A172 (cell line): ENCODE data around the gene FOXP2. TPM values are rescaled to one million over a fixed set of nuclear protein-coding genes. Genes with fewer than 3 reads are reported as not detected.
A peak's percentile ranks its signal among the peaks of the same experiment; 100 is the strongest.
"Not testable (repeated sequence)": the region's sequence is repeated elsewhere in the genome, so short reads cannot be mapped to it uniquely, and the experiment has no call there.

ENCODE experiments used
- DNase-seq: peaks from one replicate; pipeline ENCODE4 v3.0.0-alpha.2; 2015; ENCODE audit warnings: low spot score
- total RNA-seq: library from RNA; depleted of rRNA; stranded (reverse); fragments of >200 nt; shearing (Covaris generic); gene quantifications from 2 replicates; pipeline ENCODE4 v1.2.3, GENCODE V29; 2014; rRNA removed

Gene FOXP2
- total RNA-seq: 0.12 and 0.14 TPM in 2 replicates

DNA sequence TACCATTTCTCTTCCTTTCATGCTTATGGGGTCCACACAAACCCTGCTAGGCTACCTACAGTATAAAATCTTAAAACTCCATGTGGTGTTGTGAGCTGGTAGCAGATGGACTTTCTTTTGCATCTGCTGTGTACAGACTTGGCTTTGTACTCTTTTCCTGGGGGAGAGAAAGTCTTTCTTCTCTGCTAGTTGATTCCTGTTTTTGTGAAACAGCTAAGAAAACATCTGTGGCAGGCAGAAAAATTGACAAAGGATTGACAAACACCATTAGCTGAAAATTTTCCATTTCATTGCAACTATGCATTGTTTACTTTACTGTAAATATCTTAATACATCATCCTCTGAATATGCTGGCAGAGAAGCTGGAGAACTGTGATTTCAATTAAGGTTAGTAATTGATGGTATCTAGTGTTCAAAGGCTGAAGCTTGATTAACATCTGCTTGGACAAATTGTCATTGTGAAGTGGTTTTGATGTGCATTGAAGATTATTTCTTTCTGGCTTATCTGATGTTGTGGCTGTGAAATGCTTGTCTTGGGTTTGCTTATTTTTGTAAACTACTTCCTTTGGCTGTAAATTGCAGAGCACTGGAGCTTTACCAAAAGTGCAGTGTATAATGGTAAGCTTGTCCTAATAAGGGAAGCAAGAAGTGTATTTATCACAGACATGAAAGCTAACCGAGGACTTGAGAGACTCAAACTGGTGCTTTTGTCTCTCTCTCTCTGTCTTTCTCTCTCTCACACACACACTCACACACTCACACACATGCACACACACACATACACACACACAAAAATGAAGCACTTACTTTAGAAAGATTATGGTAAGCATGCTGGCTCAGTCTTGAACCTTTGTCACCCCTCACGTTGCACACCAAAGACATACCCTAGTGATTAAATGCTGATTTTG lies at the start of gene FOXP2:
FOXP2 (plus strand) TSS at position 660 of the 908 bp plus-strand sequence. CDS start 11,697 bp downstream, outside the sequence.
- DNase-seq: no peak

DNA sequence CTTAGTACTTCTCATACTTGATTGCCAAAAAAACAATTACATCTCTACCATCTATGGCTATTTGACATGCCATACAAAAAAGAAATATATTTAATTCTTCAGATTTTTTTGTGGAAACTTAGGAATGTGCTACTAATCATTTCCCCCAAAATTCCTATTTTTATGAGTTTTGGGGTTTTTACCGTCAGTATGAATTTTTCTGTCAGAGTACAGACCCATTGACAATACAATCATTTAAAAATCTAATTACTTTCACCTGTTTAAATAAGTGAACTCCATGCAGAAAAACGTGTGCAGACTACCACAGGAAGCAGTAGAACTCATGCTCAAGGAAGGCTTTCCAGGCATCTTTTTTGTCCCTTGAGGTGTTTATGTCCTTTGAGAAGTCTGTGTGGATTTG lies 48.8 kb upstream of the FOXP2 start:
- no peak for DNase-seq

DNA sequence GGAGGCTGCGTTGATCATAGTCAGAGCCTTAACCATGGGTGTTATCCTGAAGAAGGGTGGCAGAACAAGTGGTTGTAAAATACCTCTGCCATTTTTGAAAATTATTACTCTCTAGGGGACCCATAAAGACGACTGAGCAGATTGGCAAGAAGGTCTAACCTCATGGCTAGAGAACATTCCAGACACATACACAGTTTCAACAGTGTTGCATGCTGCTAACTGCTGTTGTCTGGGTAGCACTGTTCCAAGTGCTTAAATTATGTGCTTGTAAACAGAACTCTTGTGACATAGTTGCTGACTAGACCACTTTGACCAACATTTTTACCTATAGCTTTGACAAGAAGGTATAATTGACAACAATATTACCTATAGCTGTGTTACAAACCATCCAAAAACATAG lies 46.1 kb upstream of the FOXP2 start:
- DNase-seq: no peak

DNA sequence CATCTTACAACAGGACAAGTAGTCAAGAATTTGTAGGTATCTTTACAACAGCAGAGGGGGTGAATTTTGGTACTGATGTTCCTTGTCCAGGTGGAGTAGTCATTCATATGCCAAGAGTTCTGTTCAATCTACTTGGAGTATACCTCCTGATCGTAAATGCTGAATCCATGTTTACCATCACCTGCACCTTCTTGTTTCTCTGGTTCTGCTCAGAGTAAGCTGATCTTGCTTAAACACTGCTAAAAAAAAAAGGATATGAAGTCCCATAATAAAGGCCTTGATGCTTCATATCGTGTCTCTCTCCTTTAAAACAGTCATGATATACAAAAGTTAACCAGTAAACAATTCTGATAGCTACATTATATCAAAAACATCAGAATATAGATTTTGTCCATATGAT lies 45.3 kb upstream of the FOXP2 start:
- no peak for DNase-seq

DNA sequence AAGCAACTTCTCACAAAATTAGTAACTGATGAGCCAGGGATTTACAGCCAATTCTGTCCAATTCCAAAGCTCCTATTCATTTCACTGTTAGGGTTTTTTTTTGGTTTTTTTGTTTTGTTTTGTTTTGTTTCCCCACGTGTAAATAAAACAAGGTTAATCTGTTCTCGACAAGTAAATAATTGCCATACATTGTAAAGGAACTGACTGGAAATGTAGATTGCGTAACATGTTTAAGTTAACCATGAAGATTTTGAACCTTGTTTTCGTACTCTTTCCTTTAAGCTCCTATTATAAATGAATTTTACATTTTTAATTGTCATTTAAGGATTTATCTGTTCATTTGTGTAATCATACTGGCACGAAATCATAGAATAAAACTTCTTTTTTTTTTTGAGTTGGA lies 42.0 kb upstream of the FOXP2 start:
- no peak for DNase-seq

DNA sequence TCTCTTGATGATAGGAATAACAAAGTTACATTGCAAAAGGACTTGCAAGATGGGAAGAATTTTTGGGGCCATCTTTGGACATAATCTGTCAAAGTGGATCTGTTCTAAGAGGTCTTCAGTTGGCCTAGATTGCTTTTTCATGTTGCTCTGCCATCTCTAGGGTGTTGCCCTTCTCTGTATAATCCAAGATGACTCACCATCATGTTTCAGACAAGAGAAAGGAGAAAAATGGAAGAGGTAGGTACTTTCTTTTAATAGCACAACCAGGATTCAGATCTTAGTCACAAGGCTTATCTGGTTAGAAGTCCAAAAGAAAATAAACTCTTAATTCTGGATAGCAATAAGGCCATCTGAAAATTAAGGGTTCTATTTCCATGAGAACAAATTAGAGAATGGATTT lies 38.7 kb upstream of the FOXP2 start:
- DNase-seq: peak; percentile 24

DNA sequence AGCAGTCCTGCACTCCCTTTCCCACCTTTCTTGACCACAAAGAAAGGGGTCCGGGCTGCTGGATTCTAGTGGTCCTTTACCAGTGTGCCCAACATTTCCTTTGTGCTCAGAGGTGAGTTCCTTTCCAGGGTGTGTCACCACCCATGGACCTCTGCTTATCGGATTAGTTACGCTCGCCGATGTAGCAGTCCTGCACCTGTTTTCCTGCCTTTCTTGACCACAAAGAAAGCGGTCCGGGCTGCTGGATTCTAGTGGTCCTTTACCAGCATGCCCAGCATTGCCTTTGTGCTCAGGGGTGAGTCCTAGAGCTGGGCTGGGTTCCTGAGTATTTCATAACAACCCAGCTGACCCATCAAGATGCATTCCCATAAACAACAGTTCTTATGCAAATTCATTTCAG lies 30.7 kb upstream of the FOXP2 start:
- not testable (repeated sequence) for DNase-seq

DNA sequence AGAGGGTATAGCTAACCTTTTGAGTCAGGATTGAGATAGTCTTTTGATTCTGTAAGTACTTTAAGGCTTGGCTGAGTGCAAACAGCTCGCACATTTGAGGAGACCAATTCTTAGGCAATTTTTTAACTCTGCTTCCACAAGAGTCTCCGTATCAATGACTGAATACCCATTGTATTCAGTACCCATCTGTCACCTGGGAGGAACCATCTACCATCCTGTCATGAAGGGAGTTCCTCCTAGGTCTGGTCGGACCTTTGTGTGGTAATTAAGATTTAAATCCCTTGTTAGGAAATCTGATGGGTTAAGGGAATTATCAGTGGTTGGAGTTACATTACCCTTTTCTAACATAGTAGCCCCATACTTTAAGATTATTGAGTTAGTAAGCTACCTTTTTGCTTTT lies 30.3 kb upstream of the FOXP2 start:
- DNase-seq: not testable (repeated sequence)

DNA sequence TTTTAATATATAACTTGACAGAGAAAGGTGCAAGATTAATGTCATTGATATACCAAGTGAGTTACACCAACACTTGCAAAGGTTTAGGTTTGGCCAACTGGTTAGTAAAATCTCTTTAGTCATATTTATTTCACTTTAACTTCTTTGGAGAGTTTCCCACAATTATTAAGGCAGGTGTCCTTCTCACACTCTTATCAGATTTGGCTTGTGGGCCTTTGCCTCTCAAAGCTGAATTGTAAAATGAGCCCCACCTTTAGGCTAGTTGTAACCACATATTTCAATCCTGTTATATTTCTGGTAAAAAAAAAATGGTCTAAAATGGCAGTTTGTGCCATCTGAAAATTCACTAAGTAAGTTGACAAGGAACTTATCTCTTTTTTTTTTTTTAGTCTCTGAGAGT lies 26.6 kb upstream of the FOXP2 start:
- no peak for DNase-seq

DNA sequence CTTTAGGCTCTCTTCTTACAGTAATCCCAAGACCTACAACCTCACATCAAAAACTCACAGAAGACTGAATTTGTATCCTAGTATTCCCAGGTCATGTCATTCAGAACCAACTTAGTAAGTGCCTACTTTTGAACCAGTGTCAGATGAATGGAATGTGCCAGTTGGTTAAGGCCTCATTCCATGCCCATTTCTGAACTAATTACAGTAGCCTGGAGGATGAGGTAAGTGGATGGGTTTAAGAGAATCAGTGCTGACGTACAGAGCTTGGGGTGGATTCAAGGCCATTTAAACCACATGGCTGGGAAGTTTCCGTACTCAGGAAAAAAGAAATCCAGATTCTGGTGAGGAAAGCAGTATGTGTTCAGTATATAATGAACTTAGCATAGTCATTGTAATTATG lies 21.9 kb upstream of the FOXP2 start:
- DNase-seq: peak; percentile 35

DNA sequence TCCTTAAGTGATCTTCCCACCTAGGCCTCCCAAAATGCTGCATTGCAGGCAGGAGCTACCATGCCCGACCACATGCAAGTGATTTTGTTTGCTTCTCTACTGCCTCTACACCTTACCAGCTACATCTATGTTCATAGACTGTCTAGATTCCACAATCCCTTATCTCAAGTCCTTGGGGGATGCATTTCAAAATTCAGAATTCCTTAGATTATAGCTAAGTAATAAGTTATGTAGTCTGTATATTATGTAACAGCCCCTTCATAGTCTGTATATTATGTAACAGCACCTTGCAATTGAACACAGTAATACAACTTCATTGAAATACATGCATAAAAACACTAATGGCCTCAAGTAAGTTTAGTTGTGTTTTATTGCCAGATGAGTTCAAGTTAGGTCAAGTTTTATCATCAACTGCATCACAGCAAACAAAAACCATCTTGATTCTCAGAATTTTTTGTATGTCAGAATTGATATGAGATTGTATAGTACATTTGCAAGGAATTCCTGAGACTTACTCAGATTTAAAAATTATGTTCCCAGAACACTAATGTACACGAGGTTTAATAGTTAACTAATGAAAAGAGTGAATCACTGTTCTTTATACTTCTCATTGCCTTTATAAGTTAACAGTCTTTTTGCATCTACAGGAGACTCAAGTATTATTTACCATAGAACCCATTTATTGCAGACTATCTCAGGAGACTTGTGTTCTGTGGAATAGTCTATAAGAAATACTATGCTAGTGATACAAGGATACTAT lies 11.6 kb upstream of the FOXP2 start:
- DNase-seq: no peak

DNA sequence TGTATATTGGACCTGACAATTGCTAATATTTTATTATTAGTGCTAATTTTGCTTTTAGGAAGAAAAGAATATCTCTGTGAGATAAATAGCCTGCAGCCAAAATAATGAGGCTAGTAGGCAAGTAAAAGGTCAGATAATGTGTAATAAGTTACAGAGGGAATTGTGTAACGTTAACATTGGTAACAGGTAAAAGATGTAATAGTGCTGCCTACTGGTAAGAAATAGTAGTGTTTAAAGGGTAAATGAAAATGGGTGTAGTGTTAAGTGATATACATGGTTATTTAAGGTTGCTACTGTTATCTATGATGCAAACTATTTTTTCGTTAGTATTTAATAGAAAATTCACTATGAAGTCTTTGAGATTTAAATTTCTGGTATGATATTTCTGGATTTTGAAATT lies 9.2 kb upstream of the FOXP2 start:
- peak; percentile 18 for DNase-seq

DNA sequence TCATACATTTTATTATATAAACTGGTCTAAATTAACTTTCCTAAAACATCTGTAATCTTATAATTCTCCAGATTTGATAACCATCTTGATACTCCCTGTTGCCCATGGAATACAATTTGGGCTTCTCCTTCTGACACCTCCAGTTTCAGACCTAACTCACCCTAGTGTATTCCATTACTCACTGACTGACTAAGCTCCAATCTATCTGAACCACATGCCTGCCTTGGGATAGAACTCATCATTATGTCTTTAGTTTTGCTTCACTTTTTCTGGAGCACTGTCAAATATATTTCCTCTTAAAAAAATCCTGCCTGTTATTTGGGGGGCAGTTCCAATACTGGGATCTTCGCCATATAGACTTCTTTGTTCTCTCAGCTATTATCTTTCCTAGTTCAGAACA lies 4.9 kb upstream of the FOXP2 start:
- DNase-seq: no peak

DNA sequence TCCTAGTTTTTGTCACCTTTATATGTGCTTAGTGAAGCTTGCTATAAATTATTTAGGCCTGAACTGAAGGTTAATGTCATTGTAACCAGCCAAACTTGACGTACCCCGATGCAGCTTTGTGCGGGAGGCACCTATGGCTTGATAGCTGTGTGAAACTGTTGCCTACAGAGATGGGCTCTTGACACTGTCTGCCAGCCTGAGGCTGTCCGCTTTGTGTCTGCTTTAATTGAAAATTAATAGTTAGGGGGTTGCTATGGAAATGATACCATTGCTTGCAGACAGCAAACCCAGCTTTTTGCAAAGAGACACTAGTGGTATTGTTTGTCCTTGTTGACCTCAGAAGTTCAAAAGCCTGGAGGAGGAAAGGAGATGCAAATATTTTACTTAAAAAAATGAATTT lies 2.1 kb upstream of the FOXP2 start:
- no peak for DNase-seq

DNA sequence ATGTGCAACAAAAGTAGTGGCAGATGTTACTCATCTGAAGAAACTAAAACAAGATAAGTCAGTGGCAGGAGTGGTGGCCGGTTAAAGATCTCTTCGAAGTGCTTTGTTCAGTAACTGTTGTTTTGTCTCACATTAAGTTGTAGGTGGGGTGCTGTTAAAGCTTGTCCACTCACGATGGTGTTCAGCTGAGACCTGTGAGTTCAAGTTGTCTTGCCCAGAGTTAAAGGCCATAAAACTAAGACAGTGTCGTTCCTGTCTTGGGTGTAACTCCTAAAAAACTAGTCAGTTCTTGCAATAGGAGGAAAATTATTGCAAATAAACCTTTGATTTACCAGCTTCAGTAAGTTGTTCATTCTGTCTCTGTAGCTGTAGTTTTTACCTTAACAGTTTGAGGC lies 857 bp upstream of the FOXP2 start:
- DNase-seq: no peak

DNA sequence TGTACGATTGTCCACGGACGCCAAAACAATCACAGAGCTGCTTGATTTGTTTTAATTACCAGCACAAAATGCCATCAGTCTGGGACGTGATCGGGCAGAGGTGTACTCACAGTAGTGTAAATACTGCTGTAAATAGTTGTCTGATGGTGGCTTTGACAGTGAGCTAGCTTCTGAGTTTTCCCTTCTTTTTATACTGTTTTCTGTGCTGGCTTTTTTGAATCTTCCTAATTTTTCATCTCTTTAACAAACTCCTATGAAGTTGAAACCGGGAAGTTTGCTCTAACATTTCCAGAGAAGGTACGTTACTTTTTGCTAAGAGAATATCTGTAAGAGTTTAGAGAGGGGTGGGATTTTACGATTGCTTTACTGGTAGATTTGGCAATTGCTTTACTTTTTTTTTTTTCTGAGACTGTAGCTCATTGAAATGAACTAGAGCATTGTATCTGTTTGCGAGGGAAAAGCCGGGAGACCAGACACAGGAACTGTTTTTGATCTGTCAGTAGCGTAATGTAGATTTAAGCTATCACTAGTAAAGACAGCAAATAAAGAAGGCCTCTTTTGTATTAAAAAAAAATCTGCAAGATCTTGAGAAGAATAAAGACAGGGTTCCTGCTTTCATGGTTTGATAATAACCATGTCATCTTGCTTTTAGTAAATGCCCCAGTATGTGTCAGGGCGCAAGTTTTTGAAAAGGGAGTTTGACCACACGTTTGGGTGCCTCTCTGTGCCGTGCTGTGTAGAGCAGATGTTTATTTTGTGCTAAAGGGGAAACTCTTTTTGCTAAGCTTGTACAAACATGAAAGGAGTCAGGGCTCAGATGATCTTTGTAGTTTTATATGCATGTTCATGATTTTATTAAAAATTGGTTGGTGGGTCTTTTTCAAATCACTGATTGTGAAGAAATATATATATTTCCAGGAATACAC lies 712 bp downstream of the FOXP2 start:
- no peak for DNase-seq

DNA sequence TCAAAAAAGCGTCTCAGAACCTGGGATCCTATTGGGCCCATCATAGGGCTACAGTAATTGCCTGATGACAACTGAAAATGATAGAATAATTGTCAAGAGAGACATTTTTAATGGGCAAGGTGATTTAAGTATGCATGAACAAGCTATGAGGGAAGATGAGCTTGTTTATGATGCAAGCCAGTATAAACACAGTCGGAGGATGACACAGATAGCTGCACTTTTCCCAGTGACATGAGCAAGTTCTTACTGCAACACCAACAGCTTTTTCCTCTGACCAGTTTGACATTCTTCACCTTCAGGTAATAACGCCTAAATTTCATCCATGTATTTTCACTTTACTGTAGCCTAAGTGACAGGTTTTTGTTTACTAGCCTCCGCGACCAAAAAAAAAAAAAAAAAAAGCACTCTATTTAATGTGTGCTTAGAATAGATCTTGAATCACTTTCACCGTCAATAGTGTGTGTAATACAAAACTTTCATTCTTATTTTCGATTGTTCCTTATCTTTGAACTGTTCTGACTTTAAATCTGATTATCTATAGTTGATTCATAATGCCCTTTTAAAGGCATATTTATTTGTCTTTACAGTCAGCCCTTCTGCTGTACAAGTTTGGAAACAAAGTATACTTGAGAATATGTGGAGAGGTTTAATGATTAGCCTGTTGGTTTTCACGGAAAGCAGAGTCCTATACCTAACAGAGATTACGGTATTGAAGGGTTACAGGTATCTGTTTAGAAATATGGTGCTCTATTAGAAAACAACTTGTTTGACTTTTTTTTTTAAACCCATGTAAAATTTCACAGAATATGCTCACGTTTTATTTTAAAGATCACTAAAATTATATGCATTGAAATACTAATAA lies 1.7 kb downstream of the FOXP2 start:
- no peak for DNase-seq

DNA sequence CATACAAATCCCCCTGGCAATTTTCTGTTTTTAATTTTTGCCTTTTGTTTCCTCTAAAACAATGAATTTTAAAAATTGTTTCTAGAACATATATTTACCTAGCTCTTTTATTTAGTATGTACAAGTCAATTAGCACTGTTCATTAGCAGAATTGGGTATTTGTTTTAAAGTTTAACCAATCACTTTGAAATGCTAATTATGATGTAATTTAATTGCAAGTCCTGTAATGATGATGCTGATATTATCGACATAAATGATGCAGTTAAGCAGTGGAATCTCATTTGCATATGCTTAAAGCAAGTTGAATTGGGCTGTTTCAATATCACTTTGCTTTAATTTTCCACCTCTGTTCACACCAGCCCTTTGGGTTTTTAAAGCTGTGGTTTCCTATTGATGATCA lies 2.7 kb downstream of the FOXP2 start:
- no peak for DNase-seq

DNA sequence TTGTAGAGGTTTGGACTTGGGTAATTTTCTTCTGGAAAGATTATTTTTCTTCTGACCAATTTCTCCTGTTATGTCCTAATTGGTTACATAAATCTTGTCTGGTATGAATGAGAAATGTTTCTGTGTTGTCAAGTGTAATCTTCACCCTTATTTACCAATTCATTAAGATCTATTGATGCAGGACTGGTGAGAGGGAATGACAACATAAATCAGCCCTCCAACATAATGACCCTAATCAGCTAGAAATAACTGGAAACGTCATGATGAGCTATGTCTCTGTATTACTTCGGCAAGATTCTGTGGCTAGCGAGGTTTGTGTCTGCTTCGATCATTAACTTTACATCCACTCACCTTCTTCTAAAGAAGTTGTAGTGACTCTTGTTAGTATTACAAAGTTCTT lies 3.5 kb downstream of the FOXP2 start:
- DNase-seq: no peak

DNA sequence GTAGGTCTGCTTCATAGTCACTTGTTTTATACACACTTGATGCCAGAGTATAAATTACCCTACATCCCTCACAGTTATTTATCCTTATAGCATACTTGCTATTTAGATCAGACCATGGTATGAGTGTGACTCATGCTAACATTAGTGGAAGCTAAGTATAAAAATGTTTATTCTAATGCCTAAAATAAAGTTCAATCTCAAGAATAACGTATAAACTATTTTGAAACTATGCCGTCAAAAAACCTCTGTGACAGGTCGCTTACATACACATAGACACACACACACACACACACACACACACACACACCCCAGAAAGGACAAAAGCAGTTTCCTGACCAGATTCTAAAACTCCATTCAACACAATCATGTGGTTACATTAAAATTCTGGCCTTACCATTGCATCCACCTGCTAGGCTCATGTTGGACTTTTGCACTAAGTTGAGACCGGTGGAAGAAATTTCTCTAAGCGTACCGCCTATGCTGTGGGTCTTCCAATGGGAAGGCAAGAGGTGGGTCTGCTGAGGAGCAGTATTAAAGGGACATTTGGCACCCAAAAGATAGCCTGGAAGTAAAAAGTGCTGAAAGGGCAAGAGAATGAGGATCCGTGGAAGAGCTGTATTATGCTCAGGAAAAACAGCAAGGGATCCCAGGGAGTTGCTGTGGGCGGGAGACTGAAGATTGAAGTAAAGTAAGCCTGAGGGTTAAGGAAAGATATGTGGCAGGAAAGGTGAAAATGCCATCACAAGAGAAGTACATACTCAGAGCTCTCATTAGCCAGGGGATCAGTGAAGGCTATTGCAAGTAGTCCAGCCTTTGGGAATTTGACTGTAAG lies 5.0 kb downstream of the FOXP2 start:
- no peak for DNase-seq
